Right lung (tissue), 10 donors: ENCODE measurements around the gene KIF5C. TPM values are rescaled to one million over a fixed set of nuclear protein-coding genes. Genes with fewer than 3 reads are reported as not detected.
"Not testable (repeated sequence)": the region's sequence is repeated elsewhere in the genome, so short reads cannot be mapped to it uniquely, and the experiment has no call there.

Experiments
- DNase-seq, 2 donors: peaks; one replicate each; pipeline ENCODE4 v3.0.0-alpha.2; 2013
- long read RNA-seq, 8 donors: transcript quantifications; one replicate each; lab custom pipeline, GENCODE V29; 2026
- polyA plus RNA-seq, 5 donors: library from polyadenylated mRNA; unstranded; fragments of 120-200 nt; gene quantifications; one replicate each; pipeline versions ENCODE4 v1.2.1 to v1.2.3, GENCODE V29; 2013; ENCODE audit warnings: inconsistent platforms in 1 of 5, low replicate concordance in 1 of 5; ENCODE audit not compliant: insufficient read length in 5 of 5, insufficient read depth in 1 of 5

Gene KIF5C
- polyA plus RNA-seq: 10 to 100 TPM; 18.7 to 25.6 (median 20.1) TPM
- long read RNA-seq, donor 1: 0 reads
- long read RNA-seq, donor 2: 0 reads
- long read RNA-seq, donor 3, full-length matches to known transcripts: 1 of 1 reads
- long read RNA-seq, donor 3, partial matches to known transcripts: 0 of 1 reads
- long read RNA-seq, donor 3, other reads (novel, unspliced or antisense): 0 of 1 reads
- long read RNA-seq, donor 4, partial matches to known transcripts: 32 of 32 reads
- long read RNA-seq, donor 4, other reads (novel, unspliced or antisense): 0 of 32 reads
- long read RNA-seq, donor 5: 0 reads
- long read RNA-seq, donor 6, partial matches to known transcripts: 33 of 33 reads
- long read RNA-seq, donor 6, other reads (novel, unspliced or antisense): 0 of 33 reads
- long read RNA-seq, donor 7, partial matches to known transcripts: 7 of 7 reads
- long read RNA-seq, donor 7, other reads (novel, unspliced or antisense): 0 of 7 reads
- long read RNA-seq, donor 8: 0 reads

DNA sequence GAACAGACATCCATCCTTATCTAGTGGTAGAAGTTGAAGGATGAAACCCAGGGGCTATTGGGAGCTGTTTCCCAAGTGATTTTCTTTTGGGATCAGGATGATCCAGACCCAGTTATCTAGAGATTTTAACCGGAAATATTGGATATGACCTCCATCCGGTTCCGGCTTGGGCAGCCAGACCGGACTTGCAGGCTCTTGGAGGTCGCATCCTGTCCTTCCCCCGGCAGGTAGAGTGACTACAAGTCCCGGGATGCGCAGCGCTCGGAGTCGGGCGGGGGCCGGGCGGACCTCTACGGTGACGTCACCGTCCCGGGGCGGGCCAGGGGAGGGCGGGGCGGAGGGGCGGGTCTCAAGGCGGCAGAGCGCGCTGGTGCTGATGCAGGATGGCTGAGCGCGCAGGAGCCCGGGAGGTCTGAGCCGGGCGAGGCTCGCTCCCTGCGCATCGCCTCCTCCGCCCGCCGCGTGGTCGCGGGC, at the start of gene KIF5C:
Gene KIF5C, plus strand, starts transcription at position 360 of the 474 bp plus-strand sequence. CDS start 391 bp downstream, outside the sequence.
- DNase-seq: peak; percentile 66 to 79

DNA sequence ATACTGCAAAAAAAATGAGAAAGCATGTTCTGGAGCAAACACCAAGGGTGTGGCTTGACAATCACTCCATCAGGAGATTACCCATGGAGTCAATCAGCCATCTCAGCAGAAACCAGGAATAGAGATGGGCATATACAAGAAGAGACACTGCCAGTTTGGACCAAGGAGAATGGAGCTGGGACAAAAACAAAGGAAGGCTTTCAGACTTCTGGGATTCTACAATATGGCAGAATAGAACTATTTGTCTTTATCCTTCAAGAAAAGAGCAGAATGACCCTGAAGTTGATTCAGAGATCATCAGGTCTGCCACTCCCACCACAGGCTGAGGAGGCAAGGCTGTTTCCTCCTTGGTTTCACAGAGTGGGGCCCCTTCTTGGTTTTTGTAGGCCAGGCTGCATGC, 48.2 kb upstream of the KIF5C start:
- no peak for DNase-seq

DNA sequence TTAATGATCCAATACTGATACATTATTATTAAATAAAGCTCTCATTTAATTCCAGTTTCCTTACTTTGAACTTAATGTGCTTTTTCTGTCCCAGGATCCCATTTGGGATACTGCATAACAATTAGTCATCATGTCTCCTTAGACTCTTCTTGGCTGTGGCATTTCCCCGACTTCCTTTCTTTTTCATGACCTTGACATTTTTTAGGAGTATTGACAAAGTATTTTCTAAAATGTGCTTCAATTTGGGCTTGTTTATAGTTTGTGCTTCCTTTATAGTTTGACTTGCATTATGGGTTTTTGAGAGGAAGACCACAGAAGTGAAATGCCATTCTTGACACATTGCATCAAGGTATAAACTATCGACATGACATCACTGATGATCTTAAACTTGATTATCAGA, 46.1 kb upstream of the KIF5C start:
- DNase-seq: no peak

DNA sequence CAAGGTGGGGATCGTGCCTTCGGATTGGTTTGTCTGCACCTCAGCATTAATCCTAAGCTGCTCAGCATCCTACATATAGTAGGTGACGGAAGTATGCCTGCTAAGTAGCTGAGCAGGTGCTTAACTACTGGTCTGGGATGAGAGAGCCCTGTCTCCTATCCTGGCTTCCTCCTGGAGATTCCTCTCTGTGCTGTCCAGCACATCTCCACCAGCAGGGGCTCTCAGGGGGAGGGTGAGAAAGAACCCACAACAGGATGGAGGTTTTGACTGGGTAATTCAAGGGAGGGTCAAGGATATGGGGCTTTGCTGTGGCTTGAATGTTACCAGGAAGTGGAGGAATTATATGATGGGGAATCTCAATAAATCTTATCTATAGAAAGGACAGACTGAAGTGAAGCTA, 45.4 kb upstream of the KIF5C start:
- DNase-seq: no peak

DNA sequence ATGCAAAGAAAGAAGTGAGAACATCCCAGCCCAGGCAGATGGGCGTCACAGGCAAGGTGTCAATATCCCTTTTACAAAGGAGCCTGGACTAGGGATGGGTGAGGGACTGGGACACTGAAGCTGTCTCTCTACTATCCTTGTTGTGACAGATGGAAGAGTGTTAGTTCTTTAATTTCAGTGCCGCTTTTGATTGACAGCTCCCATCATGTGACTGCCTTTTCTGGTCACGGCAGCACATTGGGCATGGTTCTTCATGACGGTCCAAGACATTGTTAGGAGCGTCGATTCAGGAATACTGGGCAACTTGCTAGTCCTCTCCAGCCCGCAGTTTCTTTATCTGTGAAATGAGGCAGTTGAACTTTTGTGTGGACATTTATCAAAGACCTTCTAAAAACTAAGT, 42.4 kb upstream of the KIF5C start:
- DNase-seq: no peak

DNA sequence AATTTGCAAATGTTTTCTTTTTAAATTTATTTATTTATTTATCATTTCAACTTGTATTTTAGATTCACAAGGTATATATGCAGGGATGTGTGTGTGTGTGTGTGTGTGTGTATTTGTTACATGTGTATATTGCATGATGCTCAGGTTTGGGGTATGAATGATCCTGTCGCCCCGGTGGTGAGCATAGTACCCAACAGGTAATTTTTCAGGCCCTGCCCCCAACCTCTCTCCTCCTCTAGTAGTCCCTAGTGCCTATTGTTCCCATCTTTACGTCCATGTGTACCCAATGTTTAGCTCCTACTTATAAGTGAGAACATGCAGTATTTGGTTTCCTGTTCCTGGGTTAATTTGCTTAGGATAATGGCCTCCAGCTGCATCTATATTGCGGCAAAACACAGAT, 33.0 kb upstream of the KIF5C start:
- no peak for DNase-seq

DNA sequence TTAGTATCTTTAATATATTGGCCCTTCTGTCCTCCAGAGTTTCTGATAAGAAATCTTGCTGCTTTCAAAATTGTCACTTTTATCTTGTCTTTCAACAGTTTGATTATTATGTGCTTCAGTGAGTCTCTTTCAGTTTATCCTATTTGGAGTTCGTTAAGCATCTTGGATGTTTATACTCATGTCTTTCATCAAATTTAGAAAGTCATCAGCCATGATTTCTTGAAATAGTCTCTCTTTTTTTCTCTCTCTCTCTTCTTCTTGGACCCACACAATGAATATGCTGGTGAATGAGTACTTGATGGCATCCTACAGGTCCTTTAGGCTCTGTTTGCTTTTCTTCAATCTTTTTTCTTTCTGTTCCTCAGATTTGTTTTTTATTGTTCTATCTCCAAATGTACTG, 26.9 kb upstream of the KIF5C start:
- no peak for DNase-seq

DNA sequence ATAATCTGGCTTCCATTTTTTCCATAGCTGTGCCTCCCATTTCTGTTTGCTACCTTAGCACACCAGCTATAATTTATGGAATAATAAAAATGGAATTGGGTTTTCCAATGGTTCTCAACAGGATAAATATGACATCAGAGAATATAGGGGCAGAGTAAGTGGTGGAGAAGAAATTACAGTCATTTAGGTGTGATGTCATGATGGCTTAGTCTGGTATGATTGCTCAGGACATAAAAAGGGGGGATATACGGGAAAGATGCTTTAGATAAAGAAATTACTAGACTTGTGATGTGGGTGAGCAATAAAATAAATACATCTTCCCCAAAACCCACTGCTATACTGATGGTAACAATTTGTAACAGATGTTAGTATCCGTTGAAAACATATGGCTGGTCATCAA, 21.6 kb upstream of the KIF5C start:
- no peak for DNase-seq

DNA sequence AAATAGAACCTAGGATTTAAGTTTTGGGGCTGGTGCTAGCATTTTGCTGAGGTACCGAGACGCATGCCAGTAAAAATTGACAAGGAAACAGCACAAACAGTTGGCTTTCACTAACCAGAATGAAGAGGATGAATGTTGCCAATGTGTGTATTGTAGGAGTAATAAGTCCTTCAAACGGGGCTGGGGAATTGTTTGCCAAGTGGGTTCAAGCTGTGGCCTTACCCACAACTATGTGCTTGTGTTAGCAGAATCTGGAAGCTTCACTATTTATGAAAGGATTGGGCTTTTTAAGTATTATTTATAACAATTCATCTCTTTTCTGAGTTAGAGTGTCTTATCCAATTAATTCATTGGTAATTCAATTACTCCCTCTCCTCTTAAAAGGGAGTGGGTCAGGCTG, 15.0 kb upstream of the KIF5C start:
- DNase-seq: no peak

DNA sequence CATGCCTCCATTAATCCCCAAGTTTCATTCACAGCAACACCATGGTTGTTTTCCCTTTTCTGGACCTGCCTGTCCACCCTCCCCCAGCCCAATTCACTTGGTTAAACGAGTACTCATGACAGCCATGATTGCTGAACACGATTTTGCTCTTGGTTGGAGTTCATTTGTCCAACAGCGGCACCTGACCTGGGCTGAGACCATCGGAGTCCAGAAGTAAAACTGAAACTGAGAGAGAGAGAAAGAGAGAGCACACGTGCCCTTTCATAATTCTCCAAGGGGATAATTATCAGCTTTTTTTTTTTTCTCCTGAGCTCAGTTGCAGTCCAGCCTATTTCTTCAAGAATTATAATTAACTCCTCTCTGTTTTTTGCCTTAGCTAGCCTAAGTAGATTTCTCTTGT, 13.7 kb upstream of the KIF5C start:
- no peak for DNase-seq

DNA sequence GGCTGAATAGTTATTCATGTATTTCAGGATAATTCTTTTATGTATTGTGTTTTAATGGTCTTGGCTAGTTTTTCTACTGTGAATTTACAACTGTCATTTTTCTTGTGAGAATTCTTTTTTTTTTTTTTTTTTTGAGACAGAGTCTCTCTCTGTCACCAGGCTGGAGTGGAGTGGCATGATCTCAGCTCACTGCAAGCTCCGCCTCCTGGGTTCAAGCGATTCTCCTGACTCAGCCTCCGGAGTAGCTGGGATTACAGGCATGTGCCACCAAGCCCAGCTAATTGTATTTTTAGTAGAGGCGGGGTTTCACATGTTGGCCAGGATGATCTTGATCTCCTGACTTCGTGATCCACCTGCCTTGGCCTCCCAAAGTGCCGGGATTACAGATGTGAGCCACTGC, 12.5 kb upstream of the KIF5C start:
- DNase-seq: not testable (repeated sequence)

DNA sequence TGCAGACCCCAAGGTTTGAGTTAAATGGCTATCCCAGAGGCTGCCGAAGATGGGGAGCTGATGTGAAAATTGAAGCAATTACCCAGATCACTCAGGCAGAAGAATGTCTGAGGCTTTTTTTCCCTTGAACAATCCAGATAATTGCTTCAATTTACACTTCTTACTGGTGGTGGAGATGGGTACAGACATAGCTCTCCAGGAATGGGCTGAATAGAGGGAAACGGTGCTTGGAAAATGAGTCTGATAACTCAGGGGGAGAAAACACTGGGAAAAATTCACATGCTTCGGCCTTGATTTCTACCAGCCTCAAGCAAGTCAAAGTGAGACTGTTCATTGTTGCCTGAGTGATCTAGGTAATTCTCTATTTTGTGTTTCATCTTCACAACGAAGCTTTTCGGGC, 9.5 kb upstream of the KIF5C start:
- no peak for DNase-seq

DNA sequence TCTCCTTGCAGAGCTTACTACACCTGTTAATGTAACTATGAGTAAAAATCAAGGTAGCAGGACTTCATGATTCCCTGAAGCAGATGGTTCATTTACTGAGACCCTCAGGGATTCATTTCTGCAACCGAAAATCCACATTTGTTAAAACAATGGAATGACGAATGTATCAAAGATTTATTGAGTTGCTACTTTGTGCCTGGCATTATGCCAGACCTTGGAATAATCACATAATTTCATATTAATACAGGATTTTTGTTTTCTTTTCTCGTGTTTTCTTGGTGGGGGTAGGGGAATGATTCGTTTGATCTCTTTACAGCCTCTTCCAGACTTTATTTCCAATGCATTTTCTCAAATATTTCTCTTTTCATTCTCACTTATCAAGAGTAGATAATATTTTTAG, 8.9 kb upstream of the KIF5C start:
- DNase-seq: no peak

DNA sequence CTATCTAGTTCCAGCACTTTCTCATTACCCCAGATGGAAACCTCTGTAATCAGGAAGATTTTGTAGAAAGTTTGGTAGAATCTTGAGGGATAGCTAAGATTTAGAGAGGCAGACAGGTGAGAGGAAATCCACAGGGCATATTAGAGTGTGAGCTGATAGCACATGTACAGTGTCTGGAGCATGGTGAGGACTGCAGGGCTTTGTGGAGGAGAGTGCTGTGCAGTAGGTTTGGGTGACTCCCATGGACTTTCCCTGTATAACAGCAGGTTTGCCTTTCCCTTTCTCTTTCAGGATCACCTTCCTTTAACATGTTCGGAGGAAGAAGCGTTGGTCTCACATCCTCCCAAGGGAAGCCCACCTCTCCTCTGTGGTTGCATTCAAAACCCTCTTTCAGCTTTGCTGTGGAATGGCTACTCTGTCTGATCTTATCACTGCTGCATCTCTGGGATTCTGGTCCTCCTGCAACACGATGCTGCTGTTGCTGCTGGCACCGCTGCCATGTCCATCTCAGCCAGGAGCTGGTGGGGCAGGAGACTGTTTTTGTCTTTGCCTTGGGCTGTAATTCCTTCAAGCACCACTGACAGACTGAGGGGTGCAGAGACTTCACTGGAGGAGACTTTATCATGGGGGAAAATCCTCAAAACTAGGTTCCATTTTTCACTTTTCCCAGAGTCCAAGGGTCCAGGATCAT, 7.8 kb upstream of the KIF5C start:
- DNase-seq: no peak

DNA sequence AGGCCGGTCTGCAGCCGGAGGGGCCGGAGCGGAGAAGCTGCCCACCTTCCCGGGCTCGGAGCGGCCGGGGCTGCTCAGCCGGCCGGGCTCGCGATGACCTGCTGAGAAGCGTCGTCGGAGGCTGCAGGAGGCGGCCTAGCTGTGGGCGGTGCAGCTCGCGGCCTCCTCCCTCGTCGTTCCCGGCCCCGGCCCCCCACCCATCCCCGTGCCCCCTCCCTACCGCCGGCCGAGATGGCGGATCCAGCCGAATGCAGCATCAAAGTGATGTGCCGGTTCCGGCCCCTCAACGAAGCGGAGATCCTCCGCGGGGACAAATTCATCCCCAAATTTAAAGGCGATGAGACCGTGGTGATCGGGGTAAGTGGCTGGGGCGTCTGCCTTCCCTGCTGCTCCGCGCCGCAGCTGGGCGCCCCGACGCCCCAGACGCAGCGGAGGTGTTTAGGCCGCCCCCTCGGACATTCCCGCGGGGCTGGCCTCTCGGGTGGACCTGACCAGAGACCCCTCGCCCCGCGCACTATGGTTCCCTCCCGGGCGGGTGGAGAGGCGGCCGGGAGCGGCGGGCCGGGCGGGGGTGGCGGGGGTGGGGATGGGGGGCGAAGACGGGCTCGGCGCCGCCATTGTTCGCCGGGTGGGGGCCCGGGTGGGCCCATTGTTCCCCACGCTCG, 492 bp downstream of the KIF5C start:
- DNase-seq: no peak

DNA sequence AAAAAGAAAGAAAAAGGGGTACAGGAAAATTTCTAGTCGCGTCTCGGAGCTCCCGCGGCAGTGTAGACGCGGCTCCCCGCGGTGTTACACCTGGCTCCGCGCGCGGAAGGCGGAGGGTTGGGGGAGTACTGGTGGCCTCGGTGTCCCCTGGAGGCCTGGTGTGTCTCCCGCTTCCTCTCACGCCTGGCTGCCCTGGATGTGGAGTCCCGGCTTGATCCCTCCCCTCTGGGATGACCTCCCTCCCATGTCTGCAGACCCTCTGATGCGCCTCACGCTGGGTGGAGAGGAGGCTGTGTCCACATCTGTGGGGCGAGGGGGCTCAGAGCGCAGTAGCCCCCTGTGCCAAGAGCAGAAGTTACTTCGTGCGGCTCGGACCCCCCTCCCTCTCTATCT, 1.2 kb downstream of the KIF5C start:
- no peak for DNase-seq

DNA sequence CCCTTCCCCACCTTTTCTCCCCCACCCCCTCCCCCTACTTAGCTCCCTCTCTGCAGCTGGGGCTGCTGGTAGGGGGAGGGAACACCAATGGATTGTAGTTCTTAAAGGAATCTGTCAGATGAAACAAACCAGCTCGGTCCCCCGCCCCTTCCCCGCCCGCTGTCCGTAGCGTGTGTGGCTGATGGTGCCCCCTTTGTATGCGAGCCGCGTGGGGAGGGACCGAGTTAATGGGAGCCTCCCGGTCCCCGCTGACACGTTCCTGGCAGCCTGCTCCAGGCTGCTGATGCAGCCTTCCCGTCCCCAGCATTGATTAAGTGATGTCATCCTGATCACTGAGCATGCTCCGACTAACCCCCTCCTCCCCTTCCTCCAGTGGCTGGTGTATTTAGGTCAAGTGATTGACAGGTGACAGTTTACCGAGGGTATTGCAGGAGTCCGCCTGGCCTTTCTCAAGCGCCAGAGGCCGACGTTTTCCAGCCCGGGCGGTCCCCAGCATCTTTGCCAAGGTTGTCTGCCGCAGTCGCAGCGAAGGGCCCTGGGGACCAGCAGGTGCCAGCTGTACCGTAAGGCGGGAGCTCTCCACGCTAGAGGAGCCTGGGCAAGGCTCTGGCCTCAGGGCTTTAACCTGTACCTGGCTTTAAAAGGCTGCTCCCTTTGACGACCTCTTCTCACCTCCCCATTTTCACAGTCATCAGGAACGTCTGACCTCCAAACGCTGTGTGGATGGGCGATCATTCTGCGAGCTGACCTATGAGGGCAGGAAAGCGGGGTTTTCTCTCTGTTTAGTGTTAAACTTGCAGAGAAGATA, 1.8 kb downstream of the KIF5C start:
- DNase-seq: no peak

DNA sequence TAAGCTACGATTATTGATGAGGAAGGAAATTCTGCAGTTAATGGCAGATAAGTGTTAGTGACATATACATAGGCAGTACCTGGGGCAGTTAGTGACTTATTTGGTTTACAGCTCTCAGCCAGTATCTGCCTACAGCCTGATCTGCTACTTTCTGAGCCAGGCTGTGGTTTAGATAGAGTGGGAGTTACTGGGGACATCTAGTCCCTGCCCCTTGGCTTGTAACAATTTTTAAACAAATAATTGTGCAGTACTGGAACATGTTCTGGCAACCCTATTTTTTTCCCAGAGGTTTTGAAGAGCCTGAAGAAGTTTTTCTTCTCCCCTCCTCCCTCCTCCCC, 2.3 kb downstream of the KIF5C start:
- no peak for DNase-seq

DNA sequence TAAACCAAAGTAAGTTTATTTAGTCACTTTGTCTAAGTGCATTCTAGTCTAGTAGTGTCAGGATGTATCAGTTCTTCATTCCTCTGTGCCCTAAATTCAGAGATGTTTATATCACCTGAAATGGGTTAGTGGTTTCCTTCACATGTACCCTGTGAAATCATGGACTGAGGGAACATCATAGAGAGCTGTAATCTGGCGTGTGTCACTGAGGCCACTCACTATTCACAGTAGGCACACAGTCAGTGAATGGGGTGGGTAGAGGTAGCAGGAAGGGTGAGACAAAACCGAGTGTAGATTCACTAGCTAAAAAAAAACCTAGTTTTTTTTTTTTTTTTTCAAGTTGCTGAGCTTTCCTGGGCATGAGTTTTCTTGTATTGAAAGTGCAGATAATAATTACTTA, 5.6 kb downstream of the KIF5C start:
- DNase-seq: no peak

DNA sequence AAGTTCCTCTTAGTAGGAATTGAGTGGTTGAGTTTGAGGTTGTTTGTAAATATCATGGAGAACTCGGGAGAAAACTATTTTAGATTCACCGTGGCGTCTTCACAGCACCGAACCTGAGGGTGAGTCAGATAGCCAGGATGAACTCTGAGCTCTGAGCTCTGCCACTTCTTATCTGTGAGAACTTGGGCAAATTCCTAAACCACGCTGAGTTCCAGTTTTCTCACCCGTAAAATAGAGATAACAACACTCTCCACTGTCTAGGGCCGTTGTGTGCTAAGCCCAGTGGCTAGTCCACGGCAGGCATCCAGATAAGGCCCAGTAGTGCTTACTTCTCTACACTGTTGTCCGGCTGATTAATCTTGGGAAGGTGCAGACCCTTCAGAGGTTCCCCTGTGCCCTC, 7.0 kb downstream of the KIF5C start:
- no peak for DNase-seq

DNA sequence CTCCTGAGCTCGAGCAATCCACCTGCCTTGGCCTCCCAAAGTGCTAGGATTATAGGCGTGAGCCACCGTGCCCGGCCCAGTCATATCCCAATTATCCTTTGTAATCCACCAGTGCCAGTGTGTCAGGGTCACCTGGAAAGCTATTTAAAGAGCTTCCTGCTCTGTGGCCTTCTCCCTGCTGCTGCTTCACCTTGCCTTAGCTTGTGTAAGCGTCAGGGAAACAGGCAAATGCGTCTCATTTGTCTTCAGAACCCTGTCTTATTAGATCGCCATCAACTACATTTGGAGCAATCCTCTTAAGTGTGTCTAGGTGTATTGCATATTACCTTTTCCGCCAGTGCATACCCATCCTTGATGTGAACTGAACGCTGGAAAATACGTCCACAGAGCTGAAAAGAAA, 10.2 kb downstream of the KIF5C start:
- no peak for DNase-seq

DNA sequence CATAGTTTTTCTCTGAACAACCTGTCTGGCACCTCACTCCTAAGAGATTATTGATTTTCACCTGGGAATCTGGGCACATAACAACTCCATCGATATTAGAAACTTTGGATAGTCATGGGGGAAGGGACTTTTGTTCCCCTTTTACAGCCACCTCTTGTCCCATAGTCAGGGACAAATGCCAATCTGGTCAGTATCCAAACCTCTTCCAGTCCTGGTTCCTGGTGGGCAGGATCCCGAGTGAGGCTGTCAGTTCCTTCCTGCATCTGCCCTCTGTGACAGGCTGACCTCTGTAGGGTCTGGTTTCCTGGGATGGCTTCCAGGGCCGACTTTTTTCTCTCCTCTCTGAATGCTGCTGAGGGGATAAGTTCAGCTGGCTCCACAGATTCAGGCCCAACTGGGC, 11.0 kb downstream of the KIF5C start:
- DNase-seq: no peak
